Stimulated activated CD8-positive, alpha-beta memory T cell treated with anti-CD3 and anti-CD28 coated beads, Interleukin-2, amount 100 ng/mL, for 1 hour (primary cell): ENCODE measurements around the gene TUSC2.
A peak's percentile ranks its signal among the peaks of the same experiment; 100 is the strongest.
"Not testable (repeated sequence)": the region's sequence is repeated elsewhere in the genome, so short reads cannot be mapped to it uniquely, and the experiment has no call there.

Source experiments
- DNase-seq, 2 donors: peaks; one replicate each; pipeline ENCODE4 v3.0.0-alpha.2; 2020; ENCODE audit warnings: low read depth in 2 of 2

Gene TUSC2

DNA sequence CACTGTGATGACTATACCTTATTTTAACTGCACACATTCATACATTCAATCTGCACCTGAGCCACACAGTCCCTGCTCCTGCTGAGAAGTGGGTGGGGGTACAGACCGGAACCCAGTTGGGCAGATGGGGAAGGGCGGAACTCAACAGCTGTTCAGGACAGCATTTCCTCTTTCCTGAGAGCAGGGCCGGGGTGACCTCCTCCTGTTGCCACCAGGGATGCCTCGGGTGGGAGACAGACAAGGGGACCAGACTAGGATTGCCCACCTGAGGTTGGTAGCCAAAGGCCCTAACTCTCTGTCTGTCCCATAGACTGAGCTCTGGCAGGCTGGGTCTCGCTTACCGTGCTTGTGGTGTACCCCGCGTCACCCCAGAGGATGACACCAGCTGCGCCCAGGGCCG lies 9.4 kb downstream of the TUSC2 start:
- DNase-seq = no peak

DNA sequence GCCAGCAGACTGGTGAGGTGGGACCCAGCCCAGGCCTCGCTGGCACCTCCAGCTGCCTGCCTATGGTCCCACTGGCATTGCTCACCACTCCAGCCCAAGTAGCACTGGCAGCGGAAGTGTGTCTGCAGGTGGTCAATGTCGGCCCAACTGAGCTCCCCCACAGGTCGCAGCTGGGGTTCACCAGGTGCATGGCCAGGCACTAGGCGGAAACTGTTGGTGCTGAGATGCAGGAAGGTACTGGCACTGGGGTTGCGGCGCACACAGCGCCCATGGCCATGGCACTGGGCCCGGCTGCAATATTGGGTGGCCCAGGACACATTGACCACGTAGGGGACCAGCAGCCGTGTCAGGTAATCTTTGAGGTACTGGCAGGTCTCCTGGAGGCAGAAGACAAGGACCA lies 9.9 kb downstream of the TUSC2 start:
- DNase-seq = no peak

DNA sequence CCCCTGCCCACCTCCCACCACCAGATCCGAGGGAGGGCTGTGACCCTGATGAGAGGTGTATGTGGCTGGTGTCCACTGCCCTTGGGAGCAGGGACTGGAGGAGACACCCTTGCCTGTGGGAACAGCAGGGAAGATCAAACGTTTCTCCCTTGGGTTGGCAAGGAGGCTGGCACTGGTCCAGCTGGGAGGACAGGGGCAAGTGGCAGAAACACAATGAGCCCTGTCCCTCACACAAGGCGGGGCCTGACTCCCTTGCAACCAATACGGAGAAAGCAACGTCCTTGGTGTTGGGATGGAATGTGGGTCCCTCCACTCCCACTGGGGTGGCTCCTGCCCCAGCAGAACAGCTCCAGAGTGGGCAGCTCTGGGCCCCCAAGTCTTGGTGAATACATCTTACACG lies 10.7 kb downstream of the TUSC2 start:
- DNase-seq = no peak

- peak; percentile 51 to 63 for DNase-seq
These were observed 11.3 kb downstream of the TUSC2 start for GRCh38 chr3:50316657-50317242.

DNA sequence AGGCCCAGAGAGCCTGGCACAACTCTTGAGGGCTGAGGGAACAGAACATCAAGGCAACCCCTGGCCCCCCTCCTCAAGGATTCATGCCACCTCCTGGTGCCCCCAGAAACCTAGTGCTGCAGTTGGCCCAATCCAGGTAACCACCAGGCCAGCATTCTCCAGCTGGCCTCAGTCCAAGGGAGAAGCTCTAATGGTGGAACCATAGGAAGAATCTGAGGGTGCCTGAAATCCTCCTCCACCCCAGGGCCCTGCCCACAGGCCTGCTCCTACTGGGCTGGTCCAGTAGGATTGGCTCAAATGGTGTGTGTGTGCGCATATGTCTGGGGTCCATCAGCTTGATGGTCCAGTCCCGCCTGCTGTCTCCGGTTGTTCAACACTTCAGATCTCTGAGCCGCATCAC lies 13.2 kb downstream of the TUSC2 start:
- DNase-seq = no peak

DNA sequence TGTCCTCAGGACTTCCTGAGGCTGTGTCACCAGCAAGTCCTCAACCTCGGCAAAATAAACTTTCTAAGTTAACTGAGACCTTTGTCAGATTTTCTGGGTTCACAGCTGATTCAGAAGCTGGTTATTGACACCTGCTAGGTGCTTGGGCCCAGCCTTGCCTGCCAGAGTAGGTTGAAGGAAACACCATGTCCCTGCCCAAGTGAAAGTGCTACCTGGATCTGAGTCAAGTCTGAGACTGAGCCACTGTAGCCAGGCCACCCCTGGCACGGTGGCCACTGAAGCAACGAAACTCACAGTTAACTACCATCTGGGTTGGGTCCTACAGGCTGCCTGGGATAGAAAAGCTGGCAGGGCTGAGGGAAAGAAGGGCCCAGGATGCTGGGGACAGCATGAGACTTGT lies 13.7 kb downstream of the TUSC2 start:
- DNase-seq = no peak

- not testable (repeated sequence) for DNase-seq
These were observed 16.0 kb downstream of the TUSC2 start for GRCh38 chr3:50312041-50312440.

GRCh38 chr3:50304601-50305000 lies 23.4 kb downstream of the TUSC2 start:
- no peak for DNase-seq

DNA sequence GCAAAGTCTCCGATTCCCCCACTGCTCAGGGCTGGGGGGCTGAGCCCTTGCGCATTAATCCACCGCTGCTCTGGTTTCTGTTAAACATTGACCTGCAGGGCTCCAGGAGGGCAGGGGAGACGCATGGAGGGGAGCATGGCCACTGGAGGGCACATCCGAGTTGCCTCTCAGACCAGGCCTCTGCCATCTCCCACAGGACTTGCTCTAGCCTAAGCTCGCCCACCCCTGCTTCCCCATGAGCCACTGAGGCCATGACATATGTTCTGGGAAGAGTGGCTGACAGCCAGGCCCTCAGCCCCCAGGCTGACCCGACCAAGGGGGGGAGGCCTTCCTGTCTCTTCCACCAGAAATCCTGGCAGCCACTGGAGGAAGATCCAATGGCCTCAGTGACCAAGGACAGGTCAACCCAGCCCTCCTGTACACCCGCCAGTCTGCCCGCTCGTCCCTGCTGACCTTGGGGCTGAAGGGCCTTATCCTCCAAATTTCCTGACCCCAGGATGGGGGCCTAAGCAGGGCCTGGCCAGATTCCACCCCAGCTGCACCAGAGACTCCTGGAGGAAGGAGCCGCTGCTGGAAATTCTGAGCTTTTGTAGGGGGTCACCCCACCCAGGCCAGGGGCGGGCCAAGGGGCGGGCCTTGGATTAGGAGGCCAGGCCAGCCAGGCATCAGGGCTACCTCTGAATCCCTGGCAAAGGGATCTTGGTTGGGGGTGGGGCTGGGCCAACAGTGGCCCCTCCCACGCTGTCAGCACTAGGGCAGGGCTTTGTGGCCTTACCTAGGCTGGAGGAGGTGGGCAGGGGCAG lies 24.8 kb downstream of the TUSC2 start, which contains the start of gene HYAL1:
TSS of gene HYAL1 (minus strand) at position 562 of the 803 bp plus-strand sequence. CDS start 618 bp downstream, outside the sequence.
- no peak for DNase-seq

- DNase-seq = no peak
These were observed 25.7 kb downstream of the TUSC2 start for GRCh38 chr3:50302095-50303012.

GRCh38 chr3:50300681-50301254 lies 27.3 kb downstream of the TUSC2 start:
- no peak for DNase-seq

DNA sequence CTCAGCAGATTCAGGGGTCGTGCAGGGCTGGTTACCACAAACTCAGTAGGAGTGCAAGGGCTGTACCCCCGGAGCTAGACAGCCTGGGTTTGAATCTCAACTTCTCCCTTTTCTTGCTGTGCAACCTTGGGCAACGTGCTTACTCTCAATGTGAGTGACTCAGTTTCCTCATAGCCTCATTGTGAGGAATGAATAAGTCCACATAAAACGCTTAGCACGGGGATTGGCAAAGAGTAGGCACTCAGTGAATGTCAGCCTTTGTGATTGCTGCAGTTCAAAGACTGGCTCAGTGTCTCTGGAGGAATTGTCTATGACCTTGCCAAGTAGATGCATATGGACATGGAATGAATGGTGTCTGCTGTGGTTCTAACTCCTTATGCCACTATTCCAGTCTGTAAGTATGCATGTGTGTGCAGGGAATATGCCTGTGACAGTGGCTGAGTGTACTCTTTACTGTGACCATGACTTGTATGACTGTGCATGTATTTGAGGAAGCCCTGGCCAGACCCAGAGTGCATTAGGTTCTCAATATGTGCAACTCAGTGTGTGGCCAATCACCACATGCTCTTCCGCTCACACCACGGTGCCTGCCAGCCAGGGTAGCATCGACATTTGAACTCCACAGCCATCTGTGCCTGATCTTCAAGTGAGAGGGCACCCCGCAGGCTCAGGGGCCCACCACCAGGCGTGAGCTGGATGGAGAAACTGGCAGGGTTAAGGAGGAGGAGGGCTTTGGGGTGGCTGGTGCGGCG lies 27.9 kb downstream of the TUSC2 start:
- no peak for DNase-seq

GRCh38 chr3:50299638-50299928 lies 28.4 kb downstream of the TUSC2 start:
- DNase-seq = no peak

GRCh38 chr3:50298836-50299637 lies 29.0 kb downstream of the TUSC2 start, which contains the start of the genes HYAL3 and NAA80:
Gene HYAL3 (minus strand): TSS chr3:50299405. CDS start chr3:50295602, 3,803 bp downstream.
Gene NAA80 (minus strand): TSS chr3:50299405. CDS start chr3:50297463, 1,942 bp downstream.
- peak; percentile 97 to 98 for DNase-seq

- no peak for DNase-seq
These were observed 29.9 kb downstream of the TUSC2 start for GRCh38 chr3:50297896-50298725.

DNA sequence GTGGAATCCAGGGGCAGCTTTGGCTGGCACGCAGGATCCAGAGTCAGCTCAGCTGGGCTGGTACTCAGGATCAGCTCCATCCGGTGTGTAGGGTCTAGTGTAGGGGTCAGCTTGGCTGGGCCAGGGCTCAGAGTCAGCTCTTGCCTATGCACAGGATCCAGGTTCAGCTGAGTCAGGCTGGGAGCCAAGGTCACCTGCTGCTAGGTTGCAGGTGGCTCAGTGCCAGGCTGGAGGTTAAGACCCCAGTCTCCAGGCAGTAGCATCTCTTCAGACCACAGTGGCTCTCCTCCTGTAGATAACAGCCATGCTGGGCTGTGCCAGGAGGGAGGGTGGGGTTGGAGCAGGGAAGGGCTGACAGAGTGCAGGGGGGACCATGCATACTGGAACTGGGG lies 30.6 kb downstream of the TUSC2 start:
- DNase-seq = no peak

DNA sequence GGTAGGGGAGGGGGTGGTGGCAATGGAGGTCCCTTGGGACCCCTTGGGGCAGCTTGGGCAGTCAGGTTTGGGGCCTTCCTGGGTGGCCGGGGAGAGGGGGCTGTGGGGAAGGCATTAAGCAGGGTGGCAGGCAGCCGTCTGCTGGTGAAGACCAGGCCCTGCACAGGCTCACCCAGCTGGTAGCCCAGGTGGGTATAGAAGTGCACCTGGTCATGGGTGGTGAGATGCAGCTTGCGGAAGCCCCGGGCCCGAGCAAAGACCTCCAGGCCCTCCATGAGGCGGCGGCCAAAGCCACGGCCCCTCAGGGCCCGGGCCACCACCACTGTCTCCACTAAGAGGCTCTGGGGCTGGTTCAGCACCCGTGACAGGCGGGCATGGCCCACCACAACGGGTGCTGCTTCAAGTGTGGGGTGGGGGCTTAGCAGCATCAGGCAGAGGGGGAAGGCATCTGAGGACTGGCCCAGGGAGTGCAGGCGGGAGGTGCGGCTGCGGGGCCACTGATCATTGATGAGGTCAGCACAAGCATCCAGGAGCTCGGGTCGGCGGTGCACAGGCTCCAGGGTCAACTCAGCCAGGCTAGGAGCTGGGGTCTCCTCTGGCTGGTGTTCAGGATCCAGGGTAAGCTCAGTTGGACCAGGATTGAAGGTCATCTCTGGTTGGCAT lies 31.2 kb downstream of the TUSC2 start:
- DNase-seq = no peak

DNA sequence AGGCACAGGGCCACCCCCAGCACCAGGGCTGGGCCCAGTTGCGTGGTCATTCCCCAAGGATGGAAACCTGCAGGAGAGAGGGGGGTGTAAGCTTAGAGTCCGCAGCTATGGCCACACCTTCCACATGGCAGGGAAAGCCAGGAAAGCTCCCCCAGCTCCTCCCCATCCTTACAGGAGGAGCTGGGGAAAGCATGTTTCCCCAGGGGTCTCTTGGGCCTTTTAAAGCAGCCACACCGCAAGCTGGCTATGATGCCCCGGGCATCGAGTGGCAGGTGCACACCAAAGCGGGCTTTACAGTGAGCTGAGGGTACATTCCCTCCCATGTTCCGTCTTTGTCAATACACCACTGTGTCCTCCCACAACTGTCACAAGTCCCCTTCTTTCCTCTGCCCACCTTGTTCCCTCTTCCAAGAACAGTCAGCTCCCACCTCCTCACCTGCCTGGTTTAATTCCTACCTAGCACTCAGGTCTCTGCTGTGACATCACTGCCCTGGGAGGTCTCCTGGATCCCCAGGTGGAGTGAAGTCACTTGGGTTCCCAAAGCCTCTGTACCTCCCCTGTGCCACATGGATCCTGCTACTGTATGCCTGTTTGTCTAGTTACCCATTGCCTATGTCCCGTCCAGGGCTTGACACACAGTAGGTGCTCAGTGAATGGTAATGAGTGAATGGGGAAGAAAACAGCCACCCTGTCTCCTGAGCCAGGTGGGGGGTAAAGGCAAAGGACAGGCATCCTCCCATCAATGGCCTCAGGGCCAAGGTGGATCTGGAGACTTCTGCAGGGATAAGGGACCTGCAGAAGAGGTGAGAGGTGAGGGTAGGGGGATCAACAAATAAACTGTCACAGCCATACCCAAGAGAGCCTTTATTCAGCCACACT lies 32.2 kb downstream of the TUSC2 start:
- DNase-seq = no peak
